Measurements from ENCODE around the gene LPCAT3.

- TF ChIP-seq, protein P1, sequence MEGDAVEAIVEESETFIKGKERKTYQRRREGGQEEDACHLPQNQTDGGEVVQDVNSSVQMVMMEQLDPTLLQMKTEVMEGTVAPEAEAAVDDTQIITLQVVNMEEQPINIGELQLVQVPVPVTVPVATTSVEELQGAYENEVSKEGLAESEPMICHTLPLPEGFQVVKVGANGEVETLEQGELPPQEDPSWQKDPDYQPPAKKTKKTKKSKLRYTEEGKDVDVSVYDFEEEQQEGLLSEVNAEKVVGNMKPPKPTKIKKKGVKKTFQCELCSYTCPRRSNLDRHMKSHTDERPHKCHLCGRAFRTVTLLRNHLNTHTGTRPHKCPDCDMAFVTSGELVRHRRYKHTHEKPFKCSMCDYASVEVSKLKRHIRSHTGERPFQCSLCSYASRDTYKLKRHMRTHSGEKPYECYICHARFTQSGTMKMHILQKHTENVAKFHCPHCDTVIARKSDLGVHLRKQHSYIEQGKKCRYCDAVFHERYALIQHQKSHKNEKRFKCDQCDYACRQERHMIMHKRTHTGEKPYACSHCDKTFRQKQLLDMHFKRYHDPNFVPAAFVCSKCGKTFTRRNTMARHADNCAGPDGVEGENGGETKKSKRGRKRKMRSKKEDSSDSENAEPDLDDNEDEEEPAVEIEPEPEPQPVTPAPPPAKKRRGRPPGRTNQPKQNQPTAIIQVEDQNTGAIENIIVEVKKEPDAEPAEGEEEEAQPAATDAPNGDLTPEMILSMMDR (conservative IDR thresholded peaks at IDR 0.05; ENCODE audit: low read depth, low read length), result no peak
- no peak for TF ChIP-seq EZH2 (IDR thresholded peaks at IDR 0.05; ENCODE audit: borderline replicate concordance, low read depth, low read length, poor library complexity, severe bottlenecking)
These were observed 52.6 kb downstream of the LPCAT3 start for GRCh38 chr12:6965714-6966113.
